Measurements from ENCODE around the gene BBOX1.

Gene BBOX1

GRCh38 chr11:27025957-27026733, 14.5 kb upstream of the BBOX1 start:
- ATAC-seq, result no peak

- ATAC-seq, result no peak
Measured at GRCh38 chr11:27028561-27028965, 12.1 kb upstream of the BBOX1 start.

- no peak for ATAC-seq
Measured at GRCh38 chr11:27029966-27030365, 10.6 kb upstream of the BBOX1 start.

GRCh38 chr11:27031754-27032153, 8.9 kb upstream of the BBOX1 start:
- no peak for ATAC-seq

GRCh38 chr11:27039873-27040272, 742 bp upstream of the BBOX1 start:
- no peak for ATAC-seq

GRCh38 chr11:27041141-27041899, 705 bp downstream of the BBOX1 start:
- no peak for ATAC-seq

GRCh38 chr11:27046956-27047355, 6.3 kb downstream of the BBOX1 start:
- no peak for ATAC-seq

- ATAC-seq, result no peak
Measured at GRCh38 chr11:27052668-27053067, 12.1 kb downstream of the BBOX1 start.

- ATAC-seq, result no peak
Measured at GRCh38 chr11:27055065-27055682, 14.6 kb downstream of the BBOX1 start.

- no peak for ATAC-seq
Measured at GRCh38 chr11:27057091-27057780, 16.6 kb downstream of the BBOX1 start.

GRCh38 chr11:27058456-27058855, 17.8 kb downstream of the BBOX1 start:
- no peak for ATAC-seq

- no peak for ATAC-seq
Measured at GRCh38 chr11:27059431-27059830, 18.8 kb downstream of the BBOX1 start.

- no peak for ATAC-seq
Measured at GRCh38 chr11:27060816-27061460, 20.3 kb downstream of the BBOX1 start.

- no peak for ATAC-seq
Measured at GRCh38 chr11:27061461-27061821, 20.8 kb downstream of the BBOX1 start.

GRCh38 chr11:27064086-27064485, 23.5 kb downstream of the BBOX1 start:
- ATAC-seq, result no peak

GRCh38 chr11:27075192-27075591, 34.6 kb downstream of the BBOX1 start:
- no peak for ATAC-seq

- ATAC-seq, result no peak
Measured at GRCh38 chr11:27075655-27076054, 35.0 kb downstream of the BBOX1 start.

- ATAC-seq, result no peak
Measured at GRCh38 chr11:27076121-27076589, 35.5 kb downstream of the BBOX1 start.

GRCh38 chr11:27081056-27081455, 40.4 kb downstream of the BBOX1 start:
- no peak for ATAC-seq

GRCh38 chr11:27083241-27083640, 42.6 kb downstream of the BBOX1 start:
- ATAC-seq, result no peak

- ATAC-seq, result no peak
Measured at GRCh38 chr11:27083782-27084181, 43.2 kb downstream of the BBOX1 start.

GRCh38 chr11:27084518-27084917, 43.9 kb downstream of the BBOX1 start:
- ATAC-seq, result no peak

GRCh38 chr11:27085111-27085510, 44.5 kb downstream of the BBOX1 start:
- no peak for ATAC-seq
